COLO668 (cell line): Measurements from ENCODE around the gene NAALADL2.

ENCODE experiments used
- DNase-seq: peaks from one replicate; lab custom pipeline; 2025; ENCODE audit not compliant: unreplicated experiment; lab: John Stamatoyannopoulos, UW

The NAALADL2 gene

GRCh38 chr3:175295248-175296130 lies 436.4 kb downstream of the NAALADL2 start:
- no peak for DNase-seq

DNA sequence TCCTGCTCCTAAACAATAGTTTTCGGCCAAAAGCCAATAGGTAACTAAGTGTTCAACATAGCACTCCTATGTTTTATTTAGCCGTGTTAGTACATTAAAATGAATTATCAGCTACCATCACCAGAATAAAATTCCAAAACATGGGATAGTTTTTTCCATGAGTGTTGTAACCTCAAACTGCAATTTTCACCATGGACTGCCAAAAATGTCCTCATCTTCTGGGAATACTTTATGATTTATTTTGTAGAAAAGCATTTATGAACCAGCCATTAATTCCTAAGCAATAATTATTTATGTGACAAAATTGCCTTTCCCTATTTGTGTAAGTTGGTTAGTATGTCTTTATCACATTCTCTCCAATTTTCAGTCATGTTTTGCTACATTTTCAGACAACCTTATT lies 438.1 kb downstream of the NAALADL2 start:
- DNase-seq = no peak

GRCh38 chr3:175301741-175302140 lies 442.6 kb downstream of the NAALADL2 start:
- no peak for DNase-seq

DNA sequence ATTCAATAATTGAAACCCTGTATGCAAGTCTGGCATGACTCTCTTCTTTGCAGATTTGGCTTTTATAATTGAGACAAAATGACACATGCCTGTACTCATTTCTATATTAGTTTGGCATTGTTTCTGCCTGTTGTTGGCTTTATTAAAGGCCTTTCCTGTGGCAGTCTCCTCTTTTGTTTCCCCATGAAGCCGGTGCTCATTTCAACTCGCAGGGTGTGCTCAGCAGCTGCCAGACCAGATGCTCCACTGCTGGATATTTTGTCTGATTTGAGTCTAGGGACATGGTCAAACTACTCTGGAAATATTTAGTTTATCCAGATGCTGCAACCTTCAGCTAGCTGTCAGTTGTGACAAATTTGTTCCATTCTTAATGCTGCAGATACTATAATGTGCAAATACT lies 445.3 kb downstream of the NAALADL2 start:
- peak; percentile 24 for DNase-seq

- DNase-seq = no peak
Measured at GRCh38 chr3:175307642-175308041, 448.5 kb downstream of the NAALADL2 start.

DNA sequence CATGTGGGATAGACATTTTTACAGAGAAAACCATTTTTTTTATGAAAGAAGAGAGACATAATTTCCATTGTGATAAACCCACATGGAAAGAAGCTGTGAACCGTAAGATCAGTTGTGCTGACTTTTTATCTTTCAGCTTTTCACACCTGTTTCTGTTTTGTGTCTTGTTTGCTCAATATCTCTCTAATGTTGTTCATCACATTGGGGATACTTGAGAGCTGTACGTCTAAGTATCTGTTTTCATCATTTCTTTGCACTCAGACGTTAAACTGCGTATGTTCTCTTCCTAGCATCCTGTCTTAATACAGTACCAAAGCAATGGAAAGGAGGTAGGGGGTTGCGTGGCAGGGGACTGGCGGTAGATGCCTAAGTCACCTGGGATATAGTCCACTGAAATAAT lies 449.0 kb downstream of the NAALADL2 start:
- peak; percentile 1 for DNase-seq

- DNase-seq = no peak
Measured at GRCh38 chr3:175310046-175310445, 450.9 kb downstream of the NAALADL2 start.

DNA sequence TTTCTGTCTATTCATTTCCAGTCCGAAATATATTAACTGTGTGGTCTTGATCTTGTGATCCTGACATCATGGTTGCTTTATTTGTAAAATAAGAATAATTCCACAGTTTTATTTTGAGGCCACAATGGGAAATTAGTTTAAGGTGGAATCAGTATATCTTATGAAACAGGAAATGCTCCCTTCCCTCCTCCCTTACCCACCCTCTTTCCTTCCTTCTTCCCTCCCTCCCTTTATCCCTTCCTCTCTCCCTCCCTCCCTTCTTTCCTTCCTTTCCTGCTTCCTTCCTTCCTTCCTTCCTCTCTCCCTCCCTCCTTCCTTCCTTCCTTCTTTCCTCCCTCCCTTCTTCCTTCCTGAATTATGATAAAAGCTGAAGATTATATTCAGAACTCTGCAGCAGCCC lies 452.3 kb downstream of the NAALADL2 start:
- no peak for DNase-seq

- no peak for DNase-seq
Measured at GRCh38 chr3:175311946-175312345, 452.8 kb downstream of the NAALADL2 start.

DNA sequence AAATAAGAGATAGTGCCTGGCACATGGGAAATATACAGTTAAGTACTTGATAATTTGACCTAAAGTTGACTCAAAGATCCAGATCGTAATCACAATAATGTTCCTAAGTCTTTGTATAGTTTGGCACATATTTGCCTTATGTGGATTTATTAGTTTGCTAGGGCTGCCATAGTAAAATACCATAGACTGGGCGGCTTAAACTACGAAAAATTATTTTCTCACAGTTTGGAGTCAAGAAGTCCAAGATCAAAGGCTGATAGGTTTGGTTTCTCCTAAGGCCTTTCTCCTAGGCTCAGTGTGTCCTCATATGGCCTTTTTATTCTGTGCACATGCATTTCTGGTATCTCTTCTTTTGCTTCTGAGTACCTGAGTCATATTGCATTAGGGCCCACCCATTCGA lies 453.7 kb downstream of the NAALADL2 start:
- no peak for DNase-seq

- DNase-seq = no peak
Measured at GRCh38 chr3:175316799-175317198, 457.7 kb downstream of the NAALADL2 start.

DNA sequence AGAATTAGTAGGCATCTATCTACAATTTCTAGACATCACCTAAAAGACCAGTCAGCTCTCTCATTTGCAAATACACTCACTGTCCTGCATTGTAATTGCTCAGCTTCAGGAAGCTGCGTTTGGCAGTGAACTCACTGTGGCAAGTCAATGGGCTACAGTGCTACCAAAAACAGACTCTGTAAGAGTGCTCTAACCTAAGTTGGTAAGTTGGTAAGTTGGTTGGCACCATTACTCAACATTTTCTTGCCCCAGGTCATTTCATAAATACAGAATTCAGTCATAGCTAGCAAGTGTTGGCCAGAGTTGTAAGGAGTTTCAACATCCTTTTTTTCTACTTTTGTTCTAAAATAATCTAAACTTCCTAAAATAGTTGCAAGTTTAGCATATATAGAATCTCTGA lies 466.3 kb downstream of the NAALADL2 start:
- no peak for DNase-seq

GRCh38 chr3:175326041-175326440 lies 466.9 kb downstream of the NAALADL2 start:
- no peak for DNase-seq

DNA sequence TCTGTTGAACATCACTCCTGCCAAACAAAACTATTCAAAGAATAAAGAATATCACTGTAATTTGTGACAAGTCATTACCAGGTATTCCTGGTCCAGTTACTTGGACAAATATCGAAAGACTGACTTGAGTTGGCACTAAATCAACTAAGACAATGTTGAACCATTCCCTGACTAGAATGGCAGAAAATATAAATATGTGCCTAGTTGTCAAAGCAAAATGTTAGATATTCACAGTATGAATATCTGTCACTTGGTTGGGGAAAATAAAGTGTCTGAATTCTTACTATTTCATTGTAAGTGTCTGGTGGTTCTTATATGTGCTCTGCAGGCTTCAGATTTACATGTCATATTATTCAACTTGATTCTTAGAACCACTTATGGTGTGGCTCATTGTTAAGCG lies 470.2 kb downstream of the NAALADL2 start:
- no peak for DNase-seq

DNA sequence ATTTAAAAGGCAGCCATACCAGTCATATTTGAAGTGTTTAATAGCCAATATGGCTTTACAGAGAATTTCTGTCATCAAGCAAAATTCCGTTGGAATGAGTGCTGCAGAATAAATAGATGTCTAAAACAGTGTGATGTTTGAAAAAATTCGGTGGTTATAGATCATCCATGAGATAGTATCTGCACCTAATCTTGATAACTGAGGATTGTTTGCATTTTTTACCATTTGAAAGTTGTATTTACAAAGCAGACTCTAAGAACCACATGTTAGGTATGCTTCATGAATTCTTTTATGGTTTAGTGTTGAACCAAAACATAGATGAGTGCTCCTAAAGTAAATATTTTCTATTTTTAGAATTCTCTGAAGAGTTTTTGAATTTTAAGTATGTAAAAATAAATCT lies 476.1 kb downstream of the NAALADL2 start:
- no peak for DNase-seq

DNA sequence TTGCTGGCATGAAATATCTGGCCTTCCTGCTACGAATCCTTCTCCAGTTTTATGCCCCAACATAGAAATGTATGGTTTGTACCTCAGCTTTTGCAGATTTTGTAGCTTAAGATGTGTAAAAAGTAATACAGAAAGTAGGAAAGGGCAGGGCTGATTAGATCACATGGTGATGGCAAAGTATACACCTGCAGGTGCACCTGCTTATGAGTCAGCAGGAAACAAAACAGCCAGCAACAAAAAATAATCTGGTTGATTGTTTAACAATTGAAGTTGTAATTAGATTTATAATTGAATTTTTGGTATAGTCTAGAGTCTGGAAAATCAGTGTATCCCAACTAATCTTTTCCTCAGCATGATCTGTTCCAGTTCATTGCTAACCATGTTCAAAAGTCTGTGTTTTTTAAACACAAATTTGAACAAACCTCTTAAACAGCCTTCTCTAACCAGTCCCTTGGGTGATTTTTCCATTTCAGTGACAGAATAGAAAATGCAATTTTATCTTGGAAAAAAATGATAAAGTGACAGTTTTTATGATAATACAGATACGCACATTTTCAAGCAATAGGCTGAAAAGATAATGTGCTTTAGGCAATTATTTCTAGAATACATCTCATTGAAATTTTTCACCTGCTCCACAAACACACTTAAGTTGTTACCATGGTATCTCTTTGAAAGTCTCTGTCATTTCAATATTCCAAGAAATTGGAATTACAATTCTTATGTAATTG lies 477.4 kb downstream of the NAALADL2 start:
- DNase-seq = peak; percentile 33

- no peak for DNase-seq
Measured at GRCh38 chr3:175337631-175338030, 478.5 kb downstream of the NAALADL2 start.

- DNase-seq = no peak
Measured at GRCh38 chr3:175338775-175339535, 479.8 kb downstream of the NAALADL2 start.

DNA sequence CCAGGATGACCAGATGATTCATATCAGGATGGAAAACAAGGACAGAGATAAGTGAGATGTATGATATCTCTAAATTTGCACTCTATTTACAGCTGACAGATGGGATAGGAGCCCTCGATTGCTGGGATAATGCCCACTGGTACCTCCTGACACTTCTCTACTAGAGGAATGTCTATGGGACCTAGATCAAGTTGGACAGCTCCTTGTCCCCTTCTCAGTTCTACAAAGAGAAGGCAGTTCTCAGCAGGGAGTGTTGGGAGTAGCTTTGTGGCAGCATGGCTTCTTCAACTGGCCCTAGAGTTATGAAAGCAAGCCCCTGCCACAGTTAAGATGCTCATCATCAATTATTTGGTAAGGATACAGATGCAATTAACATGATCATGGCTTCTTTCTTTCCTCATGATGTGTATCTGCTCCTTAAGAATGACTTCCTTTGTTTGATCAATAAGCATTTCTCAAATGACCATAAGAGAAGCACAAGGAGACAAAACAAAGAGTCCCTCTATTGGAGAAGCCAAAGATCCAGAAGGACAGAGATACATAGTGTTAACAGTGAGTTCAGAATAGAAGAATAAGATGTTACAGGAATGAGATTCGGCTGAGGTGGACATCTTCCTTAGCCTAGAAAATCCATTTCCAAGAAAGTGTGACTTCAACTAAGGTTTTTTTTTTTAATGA lies 481.3 kb downstream of the NAALADL2 start:
- no peak for DNase-seq

- DNase-seq = no peak
Measured at GRCh38 chr3:175342196-175342595, 483.1 kb downstream of the NAALADL2 start.

- no peak for DNase-seq
Measured at GRCh38 chr3:175343946-175344345, 484.8 kb downstream of the NAALADL2 start.
